T-cell (primary cell): ENCODE measurements around the gene FCN1. TPM values are rescaled to one million over a fixed set of nuclear protein-coding genes. Genes with fewer than 3 reads are reported as not detected.

Experiments used
- ATAC-seq, 4 experiments: fragments of 200-7000 bp in 3 of 4; fragments of 150-1000 bp in 1 of 4; cut with Tn5 transposase; replicated peaks in 1 of 4; 1 replicate in 3 of 4; 2 replicates in 1 of 4; pipeline ENCODE4 v1.10.0; 2021; ENCODE audit warnings: moderate library complexity in 3 of 4, mild to moderate bottlenecking in 2 of 4, moderate number of reproducible peaks in 1 of 4
- CTCF ChIA-PET, 2 donors: fragments of 300-600 bp; sonication (Branson Sonifier 250); formaldehyde crosslinking; loops; one replicate each; lab custom pipeline; 2022; ENCODE audit warnings: antibody characterized with exemption in 2 of 2; lab: Charles Lee
- POLR2A ChIA-PET, 2 donors: fragments of 300-600 bp; sonication (Branson Sonifier 250); formaldehyde crosslinking; loops; one replicate each; lab custom pipeline; 2022; ENCODE audit warnings: antibody characterized with exemption in 2 of 2; lab: Charles Lee
- DNase-seq, 35 experiments: peaks; one replicate each; pipeline versions ENCODE4 v3.0.0 to v3.0.0-alpha.2; 2013 to 2023
- H3K27ac ChIP-seq: one replicate; pipeline ENCODE4 v1.5.1; 2013; ENCODE audit warnings: low read length
- H3K27me3 ChIP-seq, 2 experiments: replicated peaks in 1 of 2; 1 replicate in 1 of 2; 2 replicates in 1 of 2; pipeline versions ENCODE4 v1.6.1 to v1.7.0; 2013; ENCODE audit warnings: low read length in 1 of 2, mixed read lengths in 1 of 2; ENCODE audit not compliant: control insufficient read depth in 2 of 2, insufficient read depth in 2 of 2; ENCODE audit errors: extremely low read depth in 1 of 2
- H3K36me3 ChIP-seq, 2 donors: 1 replicate in 1 of 2; 2 replicates in 1 of 2; pipeline versions ENCODE4 v1.6.1 to v1.7.0; 2013; ENCODE audit warnings: low read length in 1 of 2; ENCODE audit not compliant: control insufficient read depth in 2 of 2, insufficient read depth in 1 of 2; ENCODE audit errors: extremely low read depth in 1 of 2
- H3K4me1 ChIP-seq, 2 experiments: 1 replicate in 1 of 2; 2 replicates in 1 of 2; pipeline versions ENCODE4 v1.6.1 to v1.7.0; 2013; ENCODE audit warnings: low read length in 2 of 2, mixed read lengths in 1 of 2; ENCODE audit not compliant: insufficient read depth in 2 of 2, control insufficient read depth in 1 of 2; ENCODE audit errors: extremely low read depth in 1 of 2
- H3K4me3 ChIP-seq, 2 donors: 1 replicate in 1 of 2; 2 replicates in 1 of 2; pipeline versions ENCODE4 v1.5.1 to v1.7.0; 2013; ENCODE audit warnings: mild to moderate bottlenecking in 2 of 2, low read length in 1 of 2, moderate library complexity in 1 of 2; ENCODE audit not compliant: control insufficient read depth in 1 of 2; ENCODE audit errors: extremely low read depth in 1 of 2
- H3K9me3 ChIP-seq: 2 replicates; pipeline ENCODE4 v1.7.0; 2013
- H3K27ac Mint-ChIP-seq, 2 donors: one replicate each; pipeline ENCODE4 v1.8.0; 2020 to 2021; ENCODE audit warnings: mild to moderate bottlenecking in 2 of 2, mixed read lengths in 2 of 2
- H3K27me3 Mint-ChIP-seq, 2 donors: one replicate each; pipeline ENCODE4 v1.8.0; 2021 to 2022; ENCODE audit warnings: mixed read lengths in 2 of 2
- H3K36me3 Mint-ChIP-seq: one replicate; pipeline ENCODE4 v1.8.0; 2021; ENCODE audit warnings: mixed read lengths
- H3K4me1 Mint-ChIP-seq, 3 donors: one replicate each; pipeline ENCODE4 v1.8.0; 2020 to 2022; ENCODE audit warnings: mixed read lengths in 3 of 3, mild to moderate bottlenecking in 1 of 3
- H3K4me3 Mint-ChIP-seq, 3 donors: one replicate each; pipeline ENCODE4 v1.8.0; 2020 to 2022; ENCODE audit warnings: mild to moderate bottlenecking in 3 of 3, mixed read lengths in 3 of 3, moderate library complexity in 3 of 3
- H3K9me3 Mint-ChIP-seq, 3 donors: one replicate each; pipeline ENCODE4 v1.8.0; 2020 to 2022; ENCODE audit warnings: mixed read lengths in 3 of 3
- WGBS: methylation state at CpG from one replicate; pipeline ENCODE4 v1.1.5; 2013; ENCODE audit warnings: missing lambda C conversion rate; ENCODE audit not compliant: insufficient coverage; 5-methylcytosine and 5-hydroxymethylcytosine counted together
- total RNA-seq, 35 experiments: library from RNA in 6 of 35; stranded (reverse) in 6 of 35; fragments of 120-200 nt in 1 of 35; gene quantifications; one replicate each; pipeline versions ENCODE4 v1.2.1 to v1.2.4 and lab custom pipeline; 2013 to 2026

FCN1 gene
- total RNA-seq, 5 donors from 2014 or later (not counting 1 experiment from before 2014, with no cell fraction given), result 0.25 to 1.8 (median 0.55) TPM; not detected in 1

DNA sequence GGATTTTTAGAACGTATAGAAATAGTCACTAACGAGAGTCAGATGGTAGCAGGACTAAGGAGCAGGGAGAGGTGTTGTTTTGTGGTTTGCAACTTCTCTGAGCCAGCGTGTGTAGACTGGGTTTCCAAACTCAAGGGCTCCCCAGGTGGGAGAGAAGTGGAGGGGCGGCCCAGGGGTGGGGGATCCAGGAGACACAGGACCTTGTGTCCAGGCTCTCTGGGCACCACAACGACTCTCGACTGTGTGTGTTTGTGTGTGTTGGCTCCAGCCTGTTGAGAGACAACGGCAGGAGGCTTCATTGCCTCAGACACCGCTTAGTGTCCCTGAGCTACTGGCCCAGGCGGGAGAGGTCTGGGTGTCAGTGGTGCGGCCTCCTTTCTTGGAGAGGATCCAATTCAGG, 934 bp upstream of the FCN1 start:
- no peaks in the 10 kb centered on the region for H3K36me3 Mint-ChIP-seq
- DNase-seq (no peak), ATAC-seq (no peak)
- H3K9me3 Mint-ChIP-seq, result peaks cover 4 to 21% (median 7%) of the 10 kb centered on the region in 3 donors
- no peaks in the 10 kb centered on the region for H3K4me1 ChIP-seq
- no peak overlapping the region for H3K27ac ChIP-seq
- WGBS, result 78% methylated on average over 10 of the region's 10 CpGs
- H3K4me1 Mint-ChIP-seq, result no peaks in the 10 kb centered on the region
- ChIA-PET POLR2A (no interaction called here), CTCF (no interaction called here)
- H3K4me3 ChIP-seq, result no peak overlapping the region
- H3K27me3 ChIP-seq, result peaks cover 0 to 23% of the 10 kb centered on the region in 2 experiments
- H3K27me3 Mint-ChIP-seq, result peaks cover 8 to 10% of the 10 kb centered on the region in 2 donors
- H3K27ac Mint-ChIP-seq, result no peak overlapping the region
- no peak overlapping the region for H3K4me3 Mint-ChIP-seq
- no peaks in the 10 kb centered on the region for H3K36me3 ChIP-seq
- no peaks in the 10 kb centered on the region for H3K9me3 ChIP-seq

DNA sequence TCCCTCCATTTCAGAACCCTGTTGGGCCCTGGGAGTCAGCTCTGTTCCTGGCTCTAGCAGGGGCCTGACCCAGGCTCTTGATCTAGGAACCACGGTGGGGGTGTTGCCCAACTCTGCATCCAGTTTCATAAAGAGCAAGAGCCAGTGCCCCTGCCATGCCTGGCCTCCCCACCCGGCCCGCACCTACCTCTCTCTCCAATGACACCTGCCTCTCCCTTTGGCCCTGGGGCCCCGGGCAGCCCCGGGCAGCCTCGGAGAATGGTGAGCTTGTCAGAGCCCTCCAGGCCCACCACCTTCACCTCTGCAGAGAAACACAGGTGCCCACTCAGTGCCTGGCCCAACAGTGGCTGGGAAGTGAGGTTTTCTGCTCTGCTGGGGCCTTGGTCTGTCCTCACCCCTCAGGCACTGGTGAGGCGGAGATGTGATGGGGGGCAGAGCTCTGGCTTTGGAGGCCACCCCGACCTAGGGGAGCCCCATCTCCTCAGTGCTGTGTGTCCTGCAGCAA, 1.5 kb downstream of the FCN1 start:
- no peaks in the 10 kb centered on the region for H3K4me1 Mint-ChIP-seq
- Histone ChIP-seq H3K36me3 (no peaks in the 10 kb centered on the region), H3K4me3 (no peak overlapping the region), H3K4me1 (no peaks in the 10 kb centered on the region), H3K27ac (no peak overlapping the region), H3K27me3 (peaks cover 0 to 37% of the 10 kb centered on the region in 2 experiments), H3K9me3 (no peaks in the 10 kb centered on the region)
- H3K9me3 Mint-ChIP-seq, result peaks cover 4 to 19% (median 7%) of the 10 kb centered on the region in 3 donors
- H3K4me3 Mint-ChIP-seq, result no peak overlapping the region
- ChIA-PET CTCF (no interaction called here), POLR2A (no interaction called here)
- H3K27me3 Mint-ChIP-seq, result peaks cover 10 to 23% of the 10 kb centered on the region in 2 donors
- H3K36me3 Mint-ChIP-seq, result no peaks in the 10 kb centered on the region
- H3K27ac Mint-ChIP-seq, result no peak overlapping the region
- 100% methylated on average over 1 of the region's 8 CpGs for WGBS
- ATAC-seq (no peak), DNase-seq (peak in 1 of 35 experiments; percentile 13)

DNA sequence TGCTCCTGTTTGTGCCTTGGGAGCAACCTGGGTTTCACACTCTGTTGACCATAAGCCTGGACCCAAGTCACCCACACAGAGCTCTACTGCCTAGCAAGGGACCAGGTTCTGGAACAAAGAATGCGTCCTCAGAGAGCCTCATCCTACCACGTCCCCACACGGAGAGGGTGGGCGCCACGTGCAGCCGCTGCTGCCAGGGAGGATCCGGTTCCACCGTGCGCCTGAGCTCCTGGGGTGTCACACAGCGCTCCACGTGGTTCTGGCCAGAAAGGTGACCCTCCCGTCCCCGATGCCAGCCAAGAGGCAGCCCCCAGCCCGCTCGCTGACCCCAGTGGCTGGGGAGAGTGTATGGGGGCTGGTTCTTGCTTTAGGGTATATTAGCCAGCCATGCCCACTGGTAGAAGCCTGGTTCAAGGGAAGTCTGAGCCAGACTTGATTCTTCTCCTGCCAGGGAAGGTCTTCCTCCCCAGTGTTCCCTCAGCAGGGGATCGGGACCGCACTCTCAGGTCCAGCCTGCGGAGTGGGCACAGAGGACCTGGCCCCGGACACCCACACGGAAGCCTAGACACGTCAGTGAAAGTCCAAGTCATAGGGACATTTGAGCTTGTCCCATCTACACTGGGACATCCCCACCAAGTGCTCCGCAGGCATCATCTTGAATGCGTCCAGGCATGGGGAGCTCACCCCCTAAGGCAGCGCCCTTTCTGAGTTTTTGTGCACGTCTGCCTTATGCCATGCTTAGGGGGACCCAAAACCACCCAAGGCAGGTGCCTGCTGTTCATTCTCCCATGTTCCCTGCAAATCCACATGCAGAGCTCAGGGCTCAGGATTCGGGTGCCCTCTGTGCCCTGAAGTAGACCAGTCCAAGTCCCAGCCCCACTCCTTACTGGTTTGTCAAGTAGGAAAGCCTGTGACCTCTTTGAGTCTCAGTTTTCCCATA, 2.4 kb downstream of the FCN1 start:
- ATAC-seq, result no peak
- Mint-ChIP-seq H3K27ac (no peak overlapping the region), H3K27me3 (peaks cover 16 to 30% of the 10 kb centered on the region in 2 donors), H3K36me3 (no peaks in the 10 kb centered on the region), H3K9me3 (peaks cover 4 to 16% (median 7%) of the 10 kb centered on the region in 3 donors), H3K4me1 (no peaks in the 10 kb centered on the region), H3K4me3 (no peak overlapping the region)
- 88% methylated on average over 22 of the region's 26 CpGs for WGBS
- POLR2A ChIA-PET, result no interaction called here
- Histone ChIP-seq H3K9me3 (no peaks in the 10 kb centered on the region), H3K36me3 (no peaks in the 10 kb centered on the region), H3K27me3 (peaks cover 0 to 46% of the 10 kb centered on the region in 2 experiments), H3K27ac (no peak overlapping the region), H3K4me1 (no peaks in the 10 kb centered on the region), H3K4me3 (no peak overlapping the region)
- CTCF ChIA-PET, result no interaction called here
- no peak for DNase-seq

DNA sequence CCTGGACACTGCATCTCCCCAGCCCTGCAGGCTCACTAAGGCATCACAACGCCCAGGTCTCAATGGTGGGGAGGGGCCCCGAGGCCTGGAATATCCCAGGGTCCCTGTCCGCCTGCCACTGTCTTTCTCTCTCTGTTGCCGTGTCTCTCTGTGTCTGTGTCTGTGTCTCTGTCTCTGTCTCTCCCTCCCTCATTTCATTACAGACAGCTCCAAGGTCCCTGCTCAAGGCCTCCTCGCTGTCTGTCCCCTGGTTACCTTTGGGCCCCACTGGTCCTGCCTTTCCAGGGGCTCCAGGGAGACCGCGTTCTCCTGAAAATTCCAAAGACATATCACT, 3.2 kb downstream of the FCN1 start:
- Histone ChIP-seq H3K27ac (no peak overlapping the region), H3K36me3 (no peaks in the 10 kb centered on the region), H3K4me1 (no peaks in the 10 kb centered on the region), H3K4me3 (no peak overlapping the region), H3K9me3 (no peaks in the 10 kb centered on the region), H3K27me3 (peaks cover 0 to 52% of the 10 kb centered on the region in 2 experiments)
- H3K9me3 Mint-ChIP-seq, result peaks cover 0 to 11% (median 1%) of the 10 kb centered on the region in 3 donors
- 75% methylated on average over 6 of the region's 7 CpGs for WGBS
- peaks cover 19 to 37% of the 10 kb centered on the region in 2 donors for H3K27me3 Mint-ChIP-seq
- no peaks in the 10 kb centered on the region for H3K4me1 Mint-ChIP-seq
- CTCF ChIA-PET, result no interaction called here
- H3K4me3 Mint-ChIP-seq, result no peak overlapping the region
- DNase-seq (no peak), ATAC-seq (no peak)
- no peaks in the 10 kb centered on the region for H3K36me3 Mint-ChIP-seq
- H3K27ac Mint-ChIP-seq, result no peak overlapping the region
- POLR2A ChIA-PET, result no interaction called here

DNA sequence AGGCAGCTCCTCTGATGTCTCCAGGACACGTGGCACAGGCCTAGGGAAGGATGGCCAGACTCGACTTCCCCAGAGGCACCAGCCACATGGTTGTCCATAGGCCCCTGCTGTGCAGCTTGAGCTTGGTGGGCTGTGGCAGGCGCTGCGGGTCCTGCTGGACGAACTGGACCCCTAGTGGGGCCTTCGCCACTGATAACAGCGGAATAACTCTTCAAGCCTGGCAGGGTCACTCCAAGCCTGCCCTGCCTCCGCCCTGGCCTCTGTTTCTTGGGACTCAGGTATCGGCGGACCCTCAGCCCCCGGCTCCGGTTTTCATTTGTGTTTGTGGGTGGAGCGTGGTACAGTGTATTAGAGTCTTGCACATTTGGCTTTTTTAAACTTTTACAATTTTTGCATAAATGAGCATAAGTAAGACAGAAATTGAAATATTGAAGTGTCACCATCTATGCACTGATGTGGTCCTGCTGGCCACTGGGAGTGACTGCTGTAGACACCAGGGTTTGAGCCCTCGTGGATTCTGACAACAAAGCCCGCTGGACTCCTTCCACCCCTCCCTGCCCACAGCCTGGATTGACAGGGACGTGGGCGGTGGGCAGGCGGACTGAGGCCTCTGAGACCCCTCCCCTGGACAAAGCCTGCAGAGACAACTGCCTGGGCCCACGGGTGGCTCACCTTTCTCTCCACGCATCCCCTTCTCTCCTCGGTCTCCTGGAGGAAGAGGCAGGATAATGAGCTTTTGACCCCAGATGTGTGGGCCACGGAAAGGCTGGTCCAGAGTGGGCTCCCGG, 3.8 kb downstream of the FCN1 start:
- POLR2A ChIA-PET, result no interaction called here
- Histone ChIP-seq H3K27me3 (peaks cover 0 to 56% of the 10 kb centered on the region in 2 experiments), H3K4me1 (no peaks in the 10 kb centered on the region), H3K36me3 (no peaks in the 10 kb centered on the region), H3K4me3 (no peak overlapping the region), H3K27ac (no peak overlapping the region), H3K9me3 (no peaks in the 10 kb centered on the region)
- no peak overlapping the region for H3K4me3 Mint-ChIP-seq
- H3K36me3 Mint-ChIP-seq, result no peaks in the 10 kb centered on the region
- peaks cover 20 to 38% of the 10 kb centered on the region in 2 donors for H3K27me3 Mint-ChIP-seq
- DNase-seq (no peak), ATAC-seq (no peak)
- peaks cover 0 to 5% (median 0%) of the 10 kb centered on the region in 3 donors for H3K9me3 Mint-ChIP-seq
- no peaks in the 10 kb centered on the region for H3K4me1 Mint-ChIP-seq
- CTCF ChIA-PET, result no interaction called here
- H3K27ac Mint-ChIP-seq, result no peak overlapping the region
- 84% methylated on average over 17 of the region's 23 CpGs for WGBS

DNA sequence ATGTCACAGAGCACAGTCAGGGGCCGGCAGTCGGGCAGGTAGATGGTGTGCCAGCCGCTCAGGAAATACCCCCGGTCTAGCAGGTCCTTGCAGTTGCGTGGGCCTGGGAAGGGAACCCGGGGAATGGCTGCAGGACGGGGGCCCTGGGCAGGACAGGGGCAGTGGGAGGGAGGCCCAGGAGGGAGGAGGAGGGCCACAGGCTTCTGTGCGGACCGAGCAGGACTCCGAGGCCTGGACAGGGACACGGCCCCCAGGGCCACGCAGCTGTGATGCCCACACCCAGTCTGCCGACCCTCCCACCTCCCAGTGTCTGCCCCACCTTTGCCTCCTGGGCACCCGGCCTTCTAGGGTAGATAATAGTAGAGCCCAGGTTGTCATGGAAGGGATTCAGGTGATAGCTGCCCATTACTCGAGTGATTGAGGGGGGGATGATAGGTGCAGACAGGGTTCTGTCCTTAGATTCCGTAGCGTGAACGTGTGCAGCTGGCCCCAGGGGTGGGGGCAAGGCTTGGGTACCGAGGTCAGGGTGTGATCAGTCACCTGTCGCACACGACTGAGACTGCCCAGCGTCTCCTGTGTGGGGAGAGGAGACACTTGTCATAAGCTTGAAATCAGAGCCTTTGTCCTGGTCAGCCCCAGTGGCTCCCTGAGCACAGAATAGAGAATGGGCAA, 4.5 kb downstream of the FCN1 start:
- ATAC-seq, result no peak
- H3K4me3 ChIP-seq, result no peak overlapping the region

More for the DNA sequence above, 4.5 kb downstream of the FCN1 start:
- WGBS, result 83% methylated on average over 10 of the region's 22 CpGs
- Histone ChIP-seq H3K27me3 (peaks cover 0 to 58% of the 10 kb centered on the region in 2 experiments), H3K9me3 (no peaks in the 10 kb centered on the region), H3K27ac (no peak overlapping the region), H3K36me3 (no peaks in the 10 kb centered on the region), H3K4me1 (no peaks in the 10 kb centered on the region)
- ChIA-PET POLR2A (no interaction called here), CTCF (no interaction called here)
- no peaks in the 10 kb centered on the region for H3K36me3 Mint-ChIP-seq
- no peak for DNase-seq
- no peaks in the 10 kb centered on the region for H3K4me1 Mint-ChIP-seq
- H3K27ac Mint-ChIP-seq, result no peak overlapping the region
- no peak overlapping the region for H3K4me3 Mint-ChIP-seq
- H3K27me3 Mint-ChIP-seq, result peaks cover 17 to 38% of the 10 kb centered on the region in 2 donors
- no peaks in the 10 kb centered on the region for H3K9me3 Mint-ChIP-seq
